Measurements from ENCODE around the gene RAD9A.

DNA sequence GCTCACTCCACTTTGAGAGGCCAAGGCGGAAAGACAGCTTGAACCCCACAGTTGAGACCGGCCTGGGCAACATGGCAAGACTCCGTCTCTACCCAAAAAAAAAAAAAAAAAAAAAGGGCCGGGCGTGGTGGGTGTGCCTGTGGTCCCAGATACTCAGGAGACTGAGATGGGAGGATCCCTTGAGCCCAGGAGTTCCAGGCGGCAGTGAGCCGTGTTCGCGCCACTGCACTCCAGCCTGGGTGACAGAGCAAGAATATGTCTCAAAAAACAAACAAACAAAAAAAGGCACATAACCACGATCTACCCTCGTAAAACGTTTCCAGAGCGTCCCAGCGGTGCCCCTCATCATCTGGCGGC is 861 bp upstream of the RAD9A start:
- TF ChIP-seq EZH2 (IDR thresholded peaks at IDR 0.05; ENCODE audit: insufficient read depth, low read length) = no peak
- TF ChIP-seq, protein P1, sequence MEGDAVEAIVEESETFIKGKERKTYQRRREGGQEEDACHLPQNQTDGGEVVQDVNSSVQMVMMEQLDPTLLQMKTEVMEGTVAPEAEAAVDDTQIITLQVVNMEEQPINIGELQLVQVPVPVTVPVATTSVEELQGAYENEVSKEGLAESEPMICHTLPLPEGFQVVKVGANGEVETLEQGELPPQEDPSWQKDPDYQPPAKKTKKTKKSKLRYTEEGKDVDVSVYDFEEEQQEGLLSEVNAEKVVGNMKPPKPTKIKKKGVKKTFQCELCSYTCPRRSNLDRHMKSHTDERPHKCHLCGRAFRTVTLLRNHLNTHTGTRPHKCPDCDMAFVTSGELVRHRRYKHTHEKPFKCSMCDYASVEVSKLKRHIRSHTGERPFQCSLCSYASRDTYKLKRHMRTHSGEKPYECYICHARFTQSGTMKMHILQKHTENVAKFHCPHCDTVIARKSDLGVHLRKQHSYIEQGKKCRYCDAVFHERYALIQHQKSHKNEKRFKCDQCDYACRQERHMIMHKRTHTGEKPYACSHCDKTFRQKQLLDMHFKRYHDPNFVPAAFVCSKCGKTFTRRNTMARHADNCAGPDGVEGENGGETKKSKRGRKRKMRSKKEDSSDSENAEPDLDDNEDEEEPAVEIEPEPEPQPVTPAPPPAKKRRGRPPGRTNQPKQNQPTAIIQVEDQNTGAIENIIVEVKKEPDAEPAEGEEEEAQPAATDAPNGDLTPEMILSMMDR (IDR thresholded peaks at IDR 0.05; ENCODE audit: insufficient read depth, low read depth, low read length) = no peak

All from astrocyte (in vitro differentiated cells and primary cell).